ENCODE results near the gene NAA16.

Gene NAA16

GRCh38 chr13:41361491-41361890 lies 50.4 kb downstream of the NAA16 start:
- no peak for DNase-seq

- no peak for DNase-seq
Measured at GRCh38 chr13:41364043-41364442, 53.0 kb downstream of the NAA16 start.

- no peak for DNase-seq
Measured at GRCh38 chr13:41365631-41366030, 54.6 kb downstream of the NAA16 start.

GRCh38 chr13:41370736-41371135 lies 59.7 kb downstream of the NAA16 start:
- DNase-seq = no peak

GRCh38 chr13:41377446-41377845 lies 66.4 kb downstream of the NAA16 start:
- DNase-seq = no peak

GRCh38 chr13:41382431-41382830 lies 71.4 kb downstream of the NAA16 start:
- no peak for DNase-seq

- DNase-seq = no peak
Measured at GRCh38 chr13:41383386-41383785, 72.3 kb downstream of the NAA16 start.

GRCh38 chr13:41384749-41385503 lies 73.9 kb downstream of the NAA16 start:
- DNase-seq = no peak

GRCh38 chr13:41386211-41386610 lies 75.1 kb downstream of the NAA16 start:
- DNase-seq = no peak

- no peak for DNase-seq
Measured at GRCh38 chr13:41387576-41387975, 76.5 kb downstream of the NAA16 start.

GRCh38 chr13:41388143-41388881 lies 77.2 kb downstream of the NAA16 start:
- DNase-seq = no peak

- no peak for DNase-seq
Measured at GRCh38 chr13:41389580-41389979, 78.5 kb downstream of the NAA16 start.

- DNase-seq = no peak
Measured at GRCh38 chr13:41394166-41394565, 83.1 kb downstream of the NAA16 start.

- DNase-seq = no peak
Measured at GRCh38 chr13:41398494-41399170, 87.6 kb downstream of the NAA16 start.

GRCh38 chr13:41401366-41401765 lies 90.3 kb downstream of the NAA16 start:
- no peak for DNase-seq

- DNase-seq = no peak
Measured at GRCh38 chr13:41402691-41403511, 91.8 kb downstream of the NAA16 start.

- no peak for DNase-seq
Measured at GRCh38 chr13:41403983-41404382, 92.9 kb downstream of the NAA16 start.

GRCh38 chr13:41405367-41405766 lies 94.3 kb downstream of the NAA16 start:
- DNase-seq = no peak

GRCh38 chr13:41407380-41407779 lies 96.3 kb downstream of the NAA16 start:
- DNase-seq = no peak

GRCh38 chr13:41408121-41408520 lies 97.1 kb downstream of the NAA16 start:
- DNase-seq = no peak

GRCh38 chr13:41408746-41409145 lies 97.7 kb downstream of the NAA16 start:
- no peak for DNase-seq

- DNase-seq = no peak
Measured at GRCh38 chr13:41409611-41410010, 98.5 kb downstream of the NAA16 start.

- DNase-seq = no peak
Measured at GRCh38 chr13:41411060-41411459, 100.0 kb downstream of the NAA16 start.
